Parathyroid adenoma (tissue), 2 donors: ENCODE results near the gene SPOCD1.

Source experiments
- H2AFZ ChIP-seq: fragments of 300-600 bp; sonication (generic); one replicate; pipeline ENCODE4 v1.7.0; 2017; ENCODE audit warnings: antibody characterized with exemption, mild to moderate bottlenecking
- H3K27ac ChIP-seq: fragments of 300-600 bp; sonication (generic); one replicate; pipeline ENCODE4 v1.7.0; 2017
- H3K27me3 ChIP-seq: fragments of 300-600 bp; sonication (generic); one replicate; pipeline ENCODE4 v1.7.0; 2017; ENCODE audit warnings: low read length; ENCODE audit not compliant: control insufficient read depth, insufficient read depth
- H3K36me3 ChIP-seq: fragments of 300-600 bp; sonication (generic); one replicate; pipeline ENCODE4 v1.7.0; 2017; ENCODE audit warnings: low read length; ENCODE audit not compliant: control insufficient read depth, insufficient read depth
- H3K4me1 ChIP-seq: fragments of 300-600 bp; sonication (generic); one replicate; pipeline ENCODE4 v1.7.0; 2017; ENCODE audit warnings: control low read depth
- H3K4me2 ChIP-seq: fragments of 300-600 bp; sonication (generic); one replicate; pipeline ENCODE4 v1.7.0; 2017; ENCODE audit warnings: low read length
- H3K4me3 ChIP-seq: fragments of 300-600 bp; sonication (generic); one replicate; pipeline ENCODE4 v1.7.0; 2017; ENCODE audit warnings: low read depth, low read length
- H3K79me2 ChIP-seq: fragments of 300-600 bp; sonication (generic); one replicate; pipeline ENCODE4 v1.7.0; 2017; ENCODE audit warnings: control low read depth
- H3K9ac ChIP-seq: fragments of 300-600 bp; sonication (generic); one replicate; pipeline ENCODE4 v1.7.0; 2017; ENCODE audit warnings: mild to moderate bottlenecking
- H3K9me3 ChIP-seq: fragments of 300-600 bp; sonication (generic); one replicate; pipeline ENCODE4 v1.7.0; 2017; ENCODE audit warnings: low read length; ENCODE audit not compliant: control insufficient read depth
- TF ChIP-seq, protein P1 (sequence below): fragments of 300-600 bp; sonication (generic); IDR thresholded peaks from one replicate; pipeline ENCODE4 v1.7.0; 2017; ENCODE audit warnings: antibody characterized with exemption, mild to moderate bottlenecking
- donor health status: primary hyperparathyroidism.

Gene SPOCD1

DNA sequence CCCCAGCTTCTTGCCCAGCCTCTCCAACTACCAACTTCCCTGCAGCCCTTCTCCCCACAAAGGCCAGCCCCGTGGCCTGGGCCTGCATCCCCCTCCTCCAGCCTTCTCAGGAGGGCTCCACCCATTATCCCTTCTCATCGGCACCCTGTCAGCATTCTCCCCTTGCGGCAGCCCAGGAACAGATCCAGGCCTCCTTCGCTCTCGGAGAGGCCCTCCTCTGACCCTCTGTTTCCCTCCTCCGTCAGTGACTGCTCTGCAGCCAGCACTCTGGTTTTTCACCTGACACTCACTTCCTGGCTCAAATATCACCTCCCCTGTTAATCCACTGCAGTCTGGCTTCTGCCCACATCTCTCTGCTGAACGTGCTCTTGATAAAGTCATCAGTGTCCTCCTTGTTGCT is 69.1 kb downstream of the SPOCD1 start:
- Histone ChIP-seq H3K36me3 (no peaks in the 10 kb centered on the region), H3K4me1 (no peaks in the 10 kb centered on the region), H3K27ac (no peak overlapping the region), H3K4me3 (no peak overlapping the region), H3K9me3 (no peaks in the 10 kb centered on the region), H3K79me2 (no peaks in the 10 kb centered on the region), H2AFZ (no peak overlapping the region), H3K27me3 (no peaks in the 10 kb centered on the region), H3K9ac (no peak overlapping the region), H3K4me2 (no peak overlapping the region)
- TF ChIP-seq, protein P1, sequence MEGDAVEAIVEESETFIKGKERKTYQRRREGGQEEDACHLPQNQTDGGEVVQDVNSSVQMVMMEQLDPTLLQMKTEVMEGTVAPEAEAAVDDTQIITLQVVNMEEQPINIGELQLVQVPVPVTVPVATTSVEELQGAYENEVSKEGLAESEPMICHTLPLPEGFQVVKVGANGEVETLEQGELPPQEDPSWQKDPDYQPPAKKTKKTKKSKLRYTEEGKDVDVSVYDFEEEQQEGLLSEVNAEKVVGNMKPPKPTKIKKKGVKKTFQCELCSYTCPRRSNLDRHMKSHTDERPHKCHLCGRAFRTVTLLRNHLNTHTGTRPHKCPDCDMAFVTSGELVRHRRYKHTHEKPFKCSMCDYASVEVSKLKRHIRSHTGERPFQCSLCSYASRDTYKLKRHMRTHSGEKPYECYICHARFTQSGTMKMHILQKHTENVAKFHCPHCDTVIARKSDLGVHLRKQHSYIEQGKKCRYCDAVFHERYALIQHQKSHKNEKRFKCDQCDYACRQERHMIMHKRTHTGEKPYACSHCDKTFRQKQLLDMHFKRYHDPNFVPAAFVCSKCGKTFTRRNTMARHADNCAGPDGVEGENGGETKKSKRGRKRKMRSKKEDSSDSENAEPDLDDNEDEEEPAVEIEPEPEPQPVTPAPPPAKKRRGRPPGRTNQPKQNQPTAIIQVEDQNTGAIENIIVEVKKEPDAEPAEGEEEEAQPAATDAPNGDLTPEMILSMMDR = no peak

DNA sequence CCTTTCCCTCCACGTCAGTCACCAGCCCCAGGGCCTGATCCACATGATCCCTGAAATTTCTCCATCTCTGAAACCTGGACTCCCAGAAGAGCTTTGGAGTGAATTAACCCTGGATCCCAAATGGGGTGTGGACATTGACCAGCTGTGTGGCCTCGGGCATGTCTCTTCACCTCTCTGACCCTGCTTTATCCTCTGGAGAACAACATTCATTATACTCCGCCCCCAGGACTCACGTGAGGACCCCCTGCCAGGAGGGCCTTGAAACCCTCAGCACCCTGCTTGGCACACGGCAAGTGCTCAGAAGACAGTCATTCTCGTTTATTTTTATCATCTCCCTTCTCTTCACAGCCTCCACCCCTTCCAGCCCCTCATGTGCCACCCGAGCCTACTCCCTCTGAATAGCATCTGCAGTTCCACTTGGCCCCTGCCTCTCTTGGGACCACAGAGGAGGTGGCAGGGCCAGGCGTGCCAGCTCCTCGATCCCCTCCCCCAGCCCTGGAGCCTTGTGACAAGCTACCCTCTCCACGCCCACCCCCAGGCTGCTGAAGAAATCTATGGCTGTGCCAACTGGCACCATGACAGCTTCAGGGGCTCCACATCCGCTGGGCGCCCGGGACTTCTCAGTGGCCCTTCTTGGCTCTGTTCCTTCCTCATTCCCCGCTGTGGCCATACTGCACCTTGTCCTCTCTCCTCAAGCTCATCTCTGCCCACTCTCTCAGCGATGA is 69.7 kb downstream of the SPOCD1 start:
- no peak overlapping the region for H2AFZ ChIP-seq
- H3K9me3 ChIP-seq = no peaks in the 10 kb centered on the region
- H3K4me2 ChIP-seq = no peak overlapping the region
- TF ChIP-seq, protein P1 = peak; percentile 1
- no peak overlapping the region for H3K27ac ChIP-seq
- no peaks in the 10 kb centered on the region for H3K79me2 ChIP-seq
- no peak overlapping the region for H3K9ac ChIP-seq
- no peaks in the 10 kb centered on the region for H3K4me1 ChIP-seq
- no peaks in the 10 kb centered on the region for H3K36me3 ChIP-seq
- H3K27me3 ChIP-seq = no peaks in the 10 kb centered on the region
- no peak overlapping the region for H3K4me3 ChIP-seq

DNA sequence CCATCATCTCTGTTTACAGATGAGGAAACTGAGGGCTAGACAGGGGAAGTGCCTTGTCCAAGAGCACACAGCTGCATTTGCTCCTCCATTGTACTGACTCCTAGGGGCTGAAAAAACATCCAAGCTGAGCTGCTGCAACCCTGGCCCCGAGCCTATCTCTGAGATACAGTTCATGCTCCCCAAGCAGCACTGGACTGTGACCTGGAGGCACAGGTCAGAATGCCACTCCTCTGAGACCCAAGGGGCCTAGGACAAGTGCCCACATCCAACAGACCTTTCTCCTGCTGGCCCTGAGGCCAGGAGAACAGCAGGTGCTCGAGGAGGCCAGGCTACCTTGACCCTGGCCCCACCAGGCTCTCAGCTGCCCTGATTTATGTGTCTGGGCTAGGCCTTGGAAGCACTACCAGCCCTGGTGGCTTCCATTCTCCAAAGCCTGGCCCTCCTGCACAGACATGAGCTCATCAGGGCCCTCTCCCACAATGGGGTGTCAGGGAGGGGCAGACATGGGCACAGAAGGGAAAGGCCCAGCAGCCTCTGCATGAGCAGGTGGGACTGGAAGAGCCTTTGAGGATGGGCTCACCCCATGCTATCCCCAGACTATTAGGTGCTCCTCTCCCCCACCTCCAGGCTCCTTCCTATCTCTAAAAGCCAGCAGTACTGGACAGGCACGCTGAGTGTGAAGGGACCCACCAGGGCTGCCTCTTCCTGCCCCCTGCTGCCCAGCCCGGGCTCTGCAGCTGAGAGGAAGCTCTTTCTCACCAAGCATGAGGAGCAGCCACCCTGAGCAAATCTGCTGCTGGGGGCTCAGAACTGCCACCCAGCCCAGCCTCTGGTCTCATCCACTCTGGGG is 70.5 kb downstream of the SPOCD1 start:
- H3K27me3 ChIP-seq = no peaks in the 10 kb centered on the region
- no peaks in the 10 kb centered on the region for H3K4me1 ChIP-seq
- no peak overlapping the region for H3K4me3 ChIP-seq
- H3K36me3 ChIP-seq = no peaks in the 10 kb centered on the region
- H3K79me2 ChIP-seq = no peaks in the 10 kb centered on the region
- no peak overlapping the region for H3K9ac ChIP-seq
- H3K9me3 ChIP-seq = no peaks in the 10 kb centered on the region
- H3K27ac ChIP-seq = no peak overlapping the region
- H2AFZ ChIP-seq = no peak overlapping the region
- H3K4me2 ChIP-seq = no peak overlapping the region
- TF ChIP-seq, protein P1 = peak; percentile 52

GRCh38 chr1:31744165-31744888 is 71.5 kb downstream of the SPOCD1 start:
- Histone ChIP-seq H3K27ac (no peak overlapping the region), H3K36me3 (no peaks in the 10 kb centered on the region), H3K9ac (no peak overlapping the region)

More at GRCh38 chr1:31744165-31744888, 71.5 kb downstream of the SPOCD1 start:
- TF ChIP-seq, protein P1 = no peak
- no peaks in the 10 kb centered on the region for H3K79me2 ChIP-seq
- no peaks in the 10 kb centered on the region for H3K4me1 ChIP-seq
- no peak overlapping the region for H3K4me2 ChIP-seq
- no peaks in the 10 kb centered on the region for H3K27me3 ChIP-seq
- no peak overlapping the region for H2AFZ ChIP-seq
- H3K4me3 ChIP-seq = no peak overlapping the region
- H3K9me3 ChIP-seq = no peaks in the 10 kb centered on the region
